HepG2 (cell line): ENCODE data around the gene ETFB. TPM values are rescaled to one million over a fixed set of nuclear protein-coding genes. Genes with fewer than 3 reads are reported as not detected.
A peak's percentile ranks its signal among the peaks of the same experiment; 100 is the strongest.

Experiments
- ELF3 ChIP-seq: IDR thresholded peaks from 2 replicates; pipeline ENCODE4 v1.6.1; 2016; ENCODE audit warnings: missing genetic modification reagents, missing compliant biosample characterization
- FOXA1 ChIP-seq, 2 experiments: fragments of 450-650 bp in 1 of 2; sonication (generic) in 1 of 2; formaldehyde crosslinking in 1 of 2; IDR thresholded peaks; 2 replicates each; pipeline versions ENCODE4 v1.4.0 to v1.6.1; 2016 to 2020; ENCODE audit warnings: missing genetic modification reagents in 1 of 2
- HNRNPUL1 ChIP-seq: fragments of 200-400 bp; formaldehyde crosslinking; IDR thresholded peaks from 2 replicates; pipeline ENCODE4 v1.6.1; 2017; ENCODE audit warnings: low read depth, mild to moderate bottlenecking, low read length, moderate library complexity
- HOXA7 ChIP-seq: sonication (generic); formaldehyde crosslinking; IDR thresholded peaks from 2 replicates; pipeline ENCODE4 v1.8.1; 2022; ENCODE audit warnings: mild to moderate bottlenecking, missing genetic modification reagents, moderate library complexity
- KAT8 ChIP-seq: IDR thresholded peaks from 2 replicates; pipeline ENCODE4 v1.6.1; 2016; ENCODE audit warnings: missing genetic modification reagents, missing compliant biosample characterization
- NR0B2 ChIP-seq: sonication (generic); formaldehyde crosslinking; IDR thresholded peaks from 2 replicates; pipeline ENCODE4 v1.4.0; 2020; ENCODE audit warnings: mild to moderate bottlenecking, missing genetic modification reagents
- PAF1 ChIP-seq: IDR thresholded peaks from 2 replicates; pipeline ENCODE4 v1.6.1; 2016; ENCODE audit warnings: missing genetic modification reagents, missing compliant biosample characterization
- POLR2G ChIP-seq: fragments of 200-400 bp; formaldehyde crosslinking; IDR thresholded peaks from 2 replicates; pipeline ENCODE4 v1.6.1; 2018; ENCODE audit warnings: mild to moderate bottlenecking, low read depth, low read length, moderate library complexity
- PRDM15 ChIP-seq: sonication (generic); formaldehyde crosslinking; IDR thresholded peaks from 2 replicates; pipeline ENCODE4 v1.4.0; 2020; ENCODE audit warnings: missing genetic modification reagents
- RARG ChIP-seq: sonication (generic); formaldehyde crosslinking; IDR thresholded peaks from 2 replicates; pipeline ENCODE4 v1.4.0; 2020; ENCODE audit warnings: low read depth, mild to moderate bottlenecking, missing genetic modification reagents
- SETDB1 ChIP-seq: sonication (generic); formaldehyde crosslinking; IDR thresholded peaks from 2 replicates; pipeline ENCODE4 v1.5.1; 2020; ENCODE audit warnings: missing genetic modification reagents, mild to moderate bottlenecking, borderline replicate concordance
- SNRNP70 ChIP-seq: fragments of 200-400 bp; formaldehyde crosslinking; IDR thresholded peaks from 2 replicates; pipeline ENCODE4 v1.6.1; 2017; ENCODE audit warnings: mild to moderate bottlenecking, low read depth, low read length, moderate library complexity
- ZBTB38 ChIP-seq: sonication (generic); formaldehyde crosslinking; IDR thresholded peaks from 2 replicates; pipeline ENCODE4 v1.5.1; 2020; ENCODE audit warnings: mild to moderate bottlenecking, missing genetic modification reagents
- ZNF280B ChIP-seq: sonication (generic); formaldehyde crosslinking; IDR thresholded peaks from 2 replicates; pipeline ENCODE4 v1.5.0; 2020; ENCODE audit warnings: missing genetic modification reagents, mild to moderate bottlenecking, borderline replicate concordance
- ZNF350 ChIP-seq: sonication (generic); formaldehyde crosslinking; IDR thresholded peaks from 2 replicates; pipeline ENCODE4 v1.4.0; 2020; ENCODE audit warnings: mild to moderate bottlenecking, low read depth, missing genetic modification reagents, borderline replicate concordance
- ZNF687 ChIP-seq: sonication (generic); formaldehyde crosslinking; IDR thresholded peaks from 2 replicates; pipeline ENCODE4 v1.5.1; 2020; ENCODE audit warnings: mild to moderate bottlenecking, missing genetic modification reagents, moderate library complexity
- polyA plus RNA-seq, 8 experiments: library from polyadenylated mRNA; depleted of rRNA in 3 of 8; stranded (reverse) in 7 of 8; unstranded in 1 of 8; fragments of >200 nt; fragmentation: Illumina TruSeq in 4 of 8; extraction: Trizol in 4 of 8; gene quantifications; 2 replicates each; pipeline versions ENCODE4 v1.2.1 to v1.2.3, GENCODE V29; 2011 to 2016; ENCODE audit warnings: low read depth in 4 of 8, missing spikeins in 1 of 8, mixed read lengths in 1 of 8; ENCODE audit not compliant: insufficient read depth in 1 of 8
- total RNA-seq, 5 experiments: library from RNA; depleted of rRNA; stranded (reverse); fragments of >200 nt; fragmentation: Illumina TruSeq; extraction: Trizol; gene quantifications; 2 replicates each; pipeline ENCODE4 v1.2.3, GENCODE V29; 2016; ENCODE audit warnings: low read depth in 1 of 5

The ETFB gene
- total and polyA plus RNA-seq, 2 of the 13 experiments (the other 11 are each of a cell fraction or from before 2014, with no cell fraction given) = 678 to 1,314 TPM

GRCh38 chr19:51364200-51365106 is 1.7 kb downstream of the ETFB start (continued):
- TF ChIP-seq ZBTB38 (CRISPR knock-in tag) (peak; percentile 52), SETDB1 (CRISPR knock-in tag) (no peak), FOXA1 (IDR thresholded peaks at IDR 0.05) (no peak), FOXA1 (CRISPR knock-in tag; IDR thresholded peaks at IDR 0.05) (no peak), SNRNP70 (no peak), ZNF280B (CRISPR knock-in tag) (0 out of 2 replicates have a peak, but pooled peaks have one; percentile 18), KAT8 (CRISPR knock-in tag) (peak; percentile 31; the same call in 1 of the 2 replicates), NR0B2 (no peak), PRDM15 (CRISPR knock-in tag) (no peak), POLR2G (peak; percentile 84), ZNF350 (CRISPR knock-in tag) (peak; percentile 39; the same call in 1 of the 2 replicates), PAF1 (CRISPR knock-in tag) (no peak; the same call in 1 of the 2 replicates), HNRNPUL1 (no peak), ELF3 (peak; percentile 39; the same call in 1 of the 2 replicates), HOXA7 (CRISPR knock-in tag) (no peak), RARG (no peak), ZNF687 (CRISPR knock-in tag) (peak; percentile 92)
